ENCODE results near the gene INPP5A. TPM values are rescaled to one million over a fixed set of nuclear protein-coding genes. Genes with fewer than 3 reads are reported as not detected.
A peak's percentile ranks its signal among the peaks of the same experiment; 100 is the strongest.

The INPP5A gene
- total RNA-seq, 1 donor from 2014 or later: 14.2 TPM

DNA sequence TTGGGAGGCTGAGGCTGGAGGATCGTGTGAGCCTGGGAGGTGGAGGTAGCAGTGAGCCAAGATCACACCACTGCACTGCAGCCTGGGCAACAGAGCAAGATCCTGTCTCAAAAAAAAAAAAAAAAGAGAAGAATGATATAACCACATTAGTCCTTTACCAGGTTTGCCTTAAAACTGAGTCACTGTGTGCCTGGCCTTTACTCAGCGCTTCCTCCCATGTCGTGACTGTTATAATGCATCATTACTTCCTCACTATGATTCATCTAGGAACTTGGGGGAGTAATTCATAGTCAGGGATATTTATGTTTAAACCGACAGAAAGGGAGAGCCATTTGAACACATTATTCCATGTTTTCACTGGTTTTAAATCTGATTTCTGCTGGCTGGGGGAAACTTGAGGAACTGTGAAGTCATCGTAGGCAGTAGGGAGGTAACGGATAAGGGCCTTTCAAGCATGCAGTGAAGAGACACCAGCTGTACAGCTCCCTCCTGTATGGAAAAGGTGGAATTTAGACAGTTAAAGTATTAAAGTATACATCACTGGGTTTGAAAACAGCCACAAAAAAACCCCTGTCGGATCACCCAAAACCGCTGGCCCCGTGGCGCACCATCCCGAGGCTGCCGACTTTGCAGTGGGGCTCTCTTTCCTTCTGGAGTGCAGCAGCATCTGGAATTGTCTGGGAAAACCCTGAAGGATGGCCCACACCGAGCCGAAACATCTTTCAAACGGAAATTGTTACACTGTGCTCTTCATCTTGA lies 128.5 kb downstream of the INPP5A start:
- no peak for DNase-seq (ENCODE audit: low spot score)
- Histone ChIP-seq H2AFZ (replicated peaks) (no peak overlapping the region), H3K4me1 (peaks cover 16% of the 10 kb centered on the region), H3K27ac (no peak overlapping the region), H3K9me3 (ENCODE audit: low read depth) (no peaks in the 10 kb centered on the region), H3F3A (ENCODE audit: low read depth) (no peaks in the 10 kb centered on the region), H3K9ac (no peak overlapping the region), H3K4me2 (no peak overlapping the region), H3K4me3 (no peak overlapping the region), H3K36me3 (no peaks in the 10 kb centered on the region), H4K20me1 (ENCODE audit: low read depth) (peaks cover 20% of the 10 kb centered on the region), H3K79me2 (ENCODE audit: low read depth) (no peaks in the 10 kb centered on the region), H3K27me3 (no peaks in the 10 kb centered on the region)
- peaks cover 39% of the 10 kb centered on the region for H3K4me1 Mint-ChIP-seq
- TF ChIP-seq EZH2phosphoT487 (IDR thresholded peaks at IDR 0.05) (no peak), EZH2 (IDR thresholded peaks at IDR 0.05) (no peak), CTCF (IDR thresholded peaks at IDR 0.05) (no peak)
- no peak overlapping the region for H3K4me3 Mint-ChIP-seq
- peaks cover 10% of the 10 kb centered on the region for H3K9me3 Mint-ChIP-seq
- H3K36me3 Mint-ChIP-seq: peaks cover 11% of the 10 kb centered on the region
- peaks cover 12% of the 10 kb centered on the region for H3K27me3 Mint-ChIP-seq (ENCODE audit: insufficient read depth, low read depth)
- no peak overlapping the region for H3K27ac Mint-ChIP-seq

DNA sequence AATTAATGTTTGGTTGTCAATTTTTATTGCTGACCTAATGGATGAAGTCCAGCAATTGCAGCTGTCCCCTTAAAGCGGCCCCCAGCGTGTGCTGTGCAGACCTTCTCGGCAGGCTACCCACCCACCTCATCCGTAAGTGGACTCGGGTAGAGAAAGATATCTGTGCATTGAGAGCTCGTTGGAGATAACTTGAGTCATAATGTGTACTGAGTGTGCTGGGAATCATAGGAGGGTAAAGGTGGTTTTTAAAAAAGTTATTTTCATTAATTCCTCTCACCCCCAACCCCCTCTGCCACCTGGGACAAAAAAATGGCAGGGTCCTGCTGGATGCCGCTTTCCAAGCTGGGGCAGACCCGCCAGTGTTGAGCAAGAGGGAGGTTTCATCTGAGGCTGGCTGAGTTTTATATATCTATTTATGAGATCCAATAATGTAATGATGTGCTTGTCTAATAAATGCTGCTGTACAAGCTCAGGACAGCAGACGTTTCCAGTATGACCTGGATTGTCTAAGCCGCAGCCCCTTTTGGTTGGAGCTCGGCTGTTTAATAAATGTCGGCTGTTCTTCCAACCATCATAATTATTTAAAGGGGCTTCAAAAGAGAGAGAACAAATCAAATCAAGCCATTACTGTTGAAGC lies 129.2 kb downstream of the INPP5A start:
- Mint-ChIP-seq H3K4me1 (peaks cover 39% of the 10 kb centered on the region), H3K9me3 (peaks cover 4% of the 10 kb centered on the region), H3K4me3 (no peak overlapping the region), H3K36me3 (peaks cover 6% of the 10 kb centered on the region), H3K27me3 (ENCODE audit: insufficient read depth, low read depth) (peaks cover 12% of the 10 kb centered on the region), H3K27ac (no peak overlapping the region)
- H3K36me3 ChIP-seq: no peaks in the 10 kb centered on the region
- H3K27me3 ChIP-seq: no peaks in the 10 kb centered on the region
- no peak for DNase-seq (ENCODE audit: low spot score)
- TF ChIP-seq EZH2 (IDR thresholded peaks at IDR 0.05) (no peak), EZH2phosphoT487 (IDR thresholded peaks at IDR 0.05) (no peak), CTCF (IDR thresholded peaks at IDR 0.05) (no peak)
- no peak overlapping the region for H2AFZ ChIP-seq (replicated peaks)
- H3F3A ChIP-seq (ENCODE audit: low read depth): no peaks in the 10 kb centered on the region
- H3K4me2 ChIP-seq: no peak overlapping the region
- H3K27ac ChIP-seq: no peak overlapping the region
- H4K20me1 ChIP-seq (ENCODE audit: low read depth): peaks cover 20% of the 10 kb centered on the region
- H3K9ac ChIP-seq: no peak overlapping the region
- no peaks in the 10 kb centered on the region for H3K79me2 ChIP-seq (ENCODE audit: low read depth)
- H3K4me3 ChIP-seq: no peak overlapping the region
- H3K9me3 ChIP-seq (ENCODE audit: low read depth): no peaks in the 10 kb centered on the region
- peaks cover 16% of the 10 kb centered on the region for H3K4me1 ChIP-seq

- Mint-ChIP-seq H3K4me1 (peaks cover 39% of the 10 kb centered on the region), H3K9me3 (no peaks in the 10 kb centered on the region), H3K4me3 (no peak overlapping the region), H3K27ac (peak overlapping the region; percentile 5), H3K27me3 (ENCODE audit: insufficient read depth, low read depth) (peaks cover 11% of the 10 kb centered on the region), H3K36me3 (peaks cover 3% of the 10 kb centered on the region)
- H3K79me2 ChIP-seq (ENCODE audit: low read depth): no peaks in the 10 kb centered on the region
- peaks cover 16% of the 10 kb centered on the region for H3K4me1 ChIP-seq
- TF ChIP-seq EZH2phosphoT487 (IDR thresholded peaks at IDR 0.05): no peak
- no peak for TF ChIP-seq EZH2 (IDR thresholded peaks at IDR 0.05)
- TF ChIP-seq CTCF (IDR thresholded peaks at IDR 0.05): no peak
- no peak overlapping the region for H3K4me3 ChIP-seq
- no peaks in the 10 kb centered on the region for H3K27me3 ChIP-seq
- no peak overlapping the region for H3K9ac ChIP-seq
- peak; percentile 29 for DNase-seq (ENCODE audit: low spot score)
- no peaks in the 10 kb centered on the region for H3K9me3 ChIP-seq (ENCODE audit: low read depth)
- H3K36me3 ChIP-seq: no peaks in the 10 kb centered on the region
- H3K4me2 ChIP-seq: no peak overlapping the region
- H3K27ac ChIP-seq: no peak overlapping the region
- H3F3A ChIP-seq (ENCODE audit: low read depth): no peaks in the 10 kb centered on the region
- H4K20me1 ChIP-seq (ENCODE audit: low read depth): peaks cover 20% of the 10 kb centered on the region
- no peak overlapping the region for H2AFZ ChIP-seq (replicated peaks)
Measured at GRCh38 chr10:132667342-132668047, 129.9 kb downstream of the INPP5A start.
